Hepatocyte (in vitro differentiated cells): ENCODE data around the gene LRRC42. TPM values are rescaled to one million over a fixed set of nuclear protein-coding genes. Genes with fewer than 3 reads are reported as not detected.

Source experiments
- DNase-seq: peaks from one replicate; pipeline ENCODE4 v3.0.0-alpha.2; 2016; ENCODE audit warnings: low spot score
- H2AFZ ChIP-seq: fragments of 200-600 bp; sonication (generic); 2 replicates; pipeline ENCODE4 v1.6.0; 2016; ENCODE audit warnings: antibody characterized with exemption, mild to moderate bottlenecking
- H3K27ac ChIP-seq: fragments of 200-600 bp; sonication (generic); 2 replicates; pipeline ENCODE4 v1.5.1; 2016; ENCODE audit warnings: mild to moderate bottlenecking
- H3K27me3 ChIP-seq: fragments of 200-600 bp; sonication (generic); 2 replicates; pipeline ENCODE4 v1.6.1; 2016
- H3K36me3 ChIP-seq: fragments of 200-600 bp; sonication (generic); replicated peaks from 2 replicates; pipeline ENCODE4 v1.5.1; 2016; ENCODE audit warnings: low read depth; ENCODE audit not compliant: insufficient read depth
- H3K4me1 ChIP-seq: fragments of 200-600 bp; sonication (generic); 2 replicates; pipeline ENCODE4 v1.5.1; 2016; ENCODE audit warnings: mild to moderate bottlenecking, moderate library complexity; ENCODE audit not compliant: insufficient read depth
- H3K4me2 ChIP-seq: fragments of 200-600 bp; sonication (generic); 2 replicates; pipeline ENCODE4 v1.6.0; 2016
- H3K4me3 ChIP-seq: fragments of 200-600 bp; sonication (generic); 2 replicates; pipeline ENCODE4 v1.5.1; 2016; ENCODE audit warnings: mild to moderate bottlenecking
- H3K79me2 ChIP-seq: fragments of 200-600 bp; sonication (generic); 2 replicates; pipeline ENCODE4 v1.6.0; 2017; ENCODE audit warnings: mild to moderate bottlenecking
- H3K9me2 ChIP-seq: fragments of 200-600 bp; sonication (generic); replicated peaks from 2 replicates; pipeline ENCODE4 v1.6.0; 2017; ENCODE audit warnings: mild to moderate bottlenecking; ENCODE audit not compliant: insufficient read depth
- H3K9me3 ChIP-seq: fragments of 200-600 bp; sonication (generic); 2 replicates; pipeline ENCODE4 v1.5.1; 2016; ENCODE audit warnings: low read depth, mild to moderate bottlenecking
- H4K20me1 ChIP-seq: fragments of 200-600 bp; sonication (generic); 2 replicates; pipeline ENCODE4 v1.6.0; 2016; ENCODE audit warnings: mild to moderate bottlenecking; ENCODE audit not compliant: insufficient read depth, poor library complexity, severe bottlenecking
- CTCF ChIP-seq: fragments of 200-600 bp; sonication (generic); IDR thresholded peaks from 2 replicates; pipeline ENCODE4 v1.5.1; 2016; ENCODE audit warnings: antibody characterized with exemption, mild to moderate bottlenecking; ENCODE audit not compliant: poor library complexity
- EZH2 ChIP-seq: fragments of 200-600 bp; sonication (generic); IDR thresholded peaks from 2 replicates; pipeline ENCODE4 v1.6.1; 2016; ENCODE audit warnings: antibody characterized with exemption, mild to moderate bottlenecking, borderline replicate concordance
- EZH2phosphoT487 ChIP-seq: fragments of 200-600 bp; sonication (generic); IDR thresholded peaks from one replicate; pipeline ENCODE4 v1.6.1; 2018; ENCODE audit warnings: antibody characterized with exemption, mild to moderate bottlenecking, low read depth, moderate library complexity; ENCODE audit not compliant: unreplicated experiment, severe bottlenecking
- WGBS: methylation state at CpG from one replicate; pipeline ENCODE4 v1.1.6; 2016; ENCODE audit warnings: low lambda C conversion rate; ENCODE audit errors: missing lambda C conversion rate; 5-methylcytosine and 5-hydroxymethylcytosine counted together
- polyA plus RNA-seq: library from polyadenylated mRNA; unstranded; fragments of >200 nt; fragmentation: Nextera tagmentation; extraction: Ambion mirVana; gene quantifications from 2 replicates; pipeline ENCODE4 v1.2.1, GENCODE V29; 2016
- total RNA-seq: library from RNA; depleted of rRNA; stranded (reverse); fragments of >200 nt; gene quantifications from 2 replicates; pipeline ENCODE4 v1.2.3, GENCODE V29; 2014

The LRRC42 gene
- total and polyA plus RNA-seq, 2 experiments from 2014 or later = 56.6 to 58.2 TPM

GRCh38 chr1:53945433-53946251, 508 bp upstream of the LRRC42 start, which contains the start of gene IFT25:
Gene IFT25 (minus strand): TSS chr1:53945699. CDS start chr1:53940082, 5,617 bp downstream.
- Histone ChIP-seq H4K20me1 (peaks cover 7% of the 10 kb centered on the region), H3K36me3 (no peaks in the 10 kb centered on the region), H3K9me3 (no peaks in the 10 kb centered on the region), H3K4me2 (peak within 1 kb of the TSS; percentile 89), H3K4me1 (peaks cover 19% of the 10 kb centered on the region), H2AFZ (peak within 1 kb of the TSS; percentile 74), H3K27me3 (no peaks in the 10 kb centered on the region), H3K9me2 (no peaks in the 10 kb centered on the region), H3K79me2 (peaks cover 85% of the 10 kb centered on the region), H3K27ac (peak within 1 kb of the TSS; percentile 98), H3K4me3 (peak within 1 kb of the TSS; percentile 65)
- DNase-seq = peak; percentile 99
- 2% methylated on average over 10 of the region's 90 CpGs for WGBS
- TF ChIP-seq CTCF = no peak

GRCh38 chr1:53947172-53947907, 1.2 kb downstream of the LRRC42 start:
- H3K9me3 ChIP-seq = no peaks in the 10 kb centered on the region
- peak overlapping the region; percentile 89 for H3K4me2 ChIP-seq
- peaks cover 85% of the 10 kb centered on the region for H3K79me2 ChIP-seq
- WGBS = 51% methylated on average over 5 of the region's 6 CpGs
- H3K27ac ChIP-seq = peak overlapping the region; percentile 98
- no peak overlapping the region for H2AFZ ChIP-seq
- peak overlapping the region; percentile 34 for H3K4me3 ChIP-seq
- peaks cover 21% of the 10 kb centered on the region for H3K4me1 ChIP-seq
- no peaks in the 10 kb centered on the region for H3K27me3 ChIP-seq
- peaks cover 7% of the 10 kb centered on the region for H4K20me1 ChIP-seq
- no peaks in the 10 kb centered on the region for H3K9me2 ChIP-seq
- TF ChIP-seq EZH2 = no peak
- TF ChIP-seq EZH2phosphoT487 = no peak
- no peak for TF ChIP-seq CTCF
- no peaks in the 10 kb centered on the region for H3K36me3 ChIP-seq
- no peak for DNase-seq

GRCh38 chr1:53948291-53948690, 2.1 kb downstream of the LRRC42 start:
- Histone ChIP-seq H4K20me1 (peaks cover 7% of the 10 kb centered on the region), H2AFZ (no peak overlapping the region), H3K27me3 (no peaks in the 10 kb centered on the region), H3K36me3 (no peaks in the 10 kb centered on the region), H3K4me3 (no peak overlapping the region), H3K9me3 (no peaks in the 10 kb centered on the region), H3K9me2 (no peaks in the 10 kb centered on the region), H3K79me2 (peaks cover 84% of the 10 kb centered on the region), H3K27ac (peak overlapping the region; percentile 98), H3K4me1 (peaks cover 21% of the 10 kb centered on the region), H3K4me2 (peak overlapping the region; percentile 89)
- TF ChIP-seq EZH2 (no peak), CTCF (no peak), EZH2phosphoT487 (no peak)
- WGBS = 93% methylated on average over 5 of the region's 5 CpGs
- no peak for DNase-seq
